GM23338 (cell line): ENCODE data around the gene USP3. TPM values are rescaled to one million over a fixed set of nuclear protein-coding genes. Genes with fewer than 3 reads are reported as not detected.

Experiments
- ATAC-seq: fragments of 200-7000 bp; cut with Tn5 transposase; 3 replicates; pipeline ENCODE4 v1.9.1; 2020
- DNase-seq: peaks from one replicate; pipeline ENCODE4 v3.0.0-alpha.2; 2015; ENCODE audit warnings: low spot score
- H2AFZ ChIP-seq: fragments of 200-600 bp; sonication (generic); 2 replicates; pipeline ENCODE4 v1.8.0; 2016; ENCODE audit warnings: antibody characterized with exemption, mild to moderate bottlenecking, moderate library complexity
- H3F3A ChIP-seq: fragments of 200-600 bp; sonication (generic); replicated peaks from 2 replicates; pipeline ENCODE4 v1.8.0; 2017; ENCODE audit warnings: antibody characterized with exemption, mixed run types, low read depth
- H3K27ac ChIP-seq: fragments of 200-600 bp; sonication (generic); 2 replicates; pipeline ENCODE4 v1.6.1; 2016; ENCODE audit warnings: low read depth
- H3K27me3 ChIP-seq: fragments of 200-600 bp; sonication (generic); 2 replicates; pipeline ENCODE4 v1.8.0; 2016; ENCODE audit warnings: mild to moderate bottlenecking, mixed run types, moderate library complexity; ENCODE audit not compliant: insufficient read depth
- H3K36me3 ChIP-seq: fragments of 200-600 bp; sonication (generic); 2 replicates; pipeline ENCODE4 v1.8.0; 2016; ENCODE audit warnings: mild to moderate bottlenecking; ENCODE audit not compliant: insufficient read depth
- H3K4me1 ChIP-seq: fragments of 200-600 bp; sonication (generic); 2 replicates; pipeline ENCODE4 v1.8.0; 2016; ENCODE audit warnings: mild to moderate bottlenecking, moderate library complexity; ENCODE audit not compliant: insufficient read depth
- H3K4me2 ChIP-seq: fragments of 200-600 bp; sonication (generic); 2 replicates; pipeline ENCODE4 v1.7.1; 2017; ENCODE audit warnings: mixed run types
- H3K4me3 ChIP-seq: fragments of 200-600 bp; sonication (generic); 2 replicates; pipeline ENCODE4 v1.6.1; 2016; ENCODE audit warnings: mixed run types
- H3K79me2 ChIP-seq: fragments of 200-600 bp; sonication (generic); replicated peaks from 2 replicates; pipeline ENCODE4 v1.8.0; 2017; ENCODE audit warnings: mild to moderate bottlenecking; ENCODE audit not compliant: insufficient read depth
- H3K9me2 ChIP-seq: fragments of 200-600 bp; sonication (generic); 2 replicates; pipeline ENCODE4 v1.8.0; 2017; ENCODE audit not compliant: insufficient read depth
- H4K20me1 ChIP-seq: fragments of 200-600 bp; sonication (generic); replicated peaks from 2 replicates; pipeline ENCODE4 v1.8.0; 2017; ENCODE audit warnings: mild to moderate bottlenecking; ENCODE audit not compliant: insufficient read depth
- H3K27ac Mint-ChIP-seq: 2 replicates; pipeline ENCODE4 v1.8.0; 2020; ENCODE audit warnings: inconsistent platforms, mild to moderate bottlenecking, moderate library complexity, mixed read lengths
- H3K27me3 Mint-ChIP-seq: 3 replicates; pipeline ENCODE4 v1.8.0; 2022; ENCODE audit warnings: low read depth, mild to moderate bottlenecking, moderate library complexity, mixed read lengths, inconsistent platforms; ENCODE audit not compliant: insufficient read depth, poor library complexity
- H3K36me3 Mint-ChIP-seq: 3 replicates; pipeline ENCODE4 v1.8.0; 2021; ENCODE audit warnings: low read depth, mild to moderate bottlenecking, inconsistent platforms, moderate library complexity, mixed read lengths
- H3K4me1 Mint-ChIP-seq: 3 replicates; pipeline ENCODE4 v1.8.0; 2020; ENCODE audit warnings: mild to moderate bottlenecking, inconsistent platforms, mixed read lengths
- H3K4me3 Mint-ChIP-seq: 3 replicates; pipeline ENCODE4 v1.8.0; 2021; ENCODE audit warnings: moderate library complexity, mild to moderate bottlenecking, inconsistent platforms, mixed read lengths
- H3K9me3 Mint-ChIP-seq: 3 replicates; pipeline ENCODE4 v1.8.0; 2020; ENCODE audit warnings: moderate library complexity, mild to moderate bottlenecking, inconsistent platforms, mixed read lengths
- CREB1 ChIP-seq: fragments of 250-450 bp; sonication (Bioruptor Pico); IDR thresholded peaks from 2 replicates; pipeline ENCODE4 v1.5.0; 2020; ENCODE audit warnings: low read depth, mild to moderate bottlenecking, moderate library complexity
- CTCF ChIP-seq, 2 experiments: fragments of 200-600 bp in 1 of 2; sonication (generic) in 1 of 2; conservative IDR thresholded peaks; 2 replicates each; pipeline versions ENCODE4 v1.5.1 to v1.6.1; 2016 to 2017; ENCODE audit warnings: antibody characterized with exemption in 2 of 2, low read depth in 2 of 2, mild to moderate bottlenecking in 2 of 2, moderate library complexity in 1 of 2
- EZH2 ChIP-seq: fragments of 200-600 bp; sonication (generic); IDR thresholded peaks from one replicate; pipeline ENCODE4 v1.8.0; 2017; ENCODE audit warnings: antibody characterized with exemption, mild to moderate bottlenecking, low read depth; ENCODE audit not compliant: unreplicated experiment
- EZH2phosphoT487 ChIP-seq: fragments of 200-600 bp; sonication (generic); IDR thresholded peaks from one replicate; pipeline ENCODE4 v1.8.1; 2018; ENCODE audit warnings: antibody characterized with exemption; ENCODE audit not compliant: unreplicated experiment
- JUNB ChIP-seq: IDR thresholded peaks from one replicate; pipeline ENCODE4 v1.6.1; 2016; ENCODE audit warnings: antibody characterized with exemption; ENCODE audit not compliant: unreplicated experiment
- NANOG ChIP-seq: IDR thresholded peaks from 2 replicates; pipeline ENCODE4 v1.6.1; 2016; ENCODE audit warnings: antibody characterized with exemption, borderline replicate concordance
- POLR2AphosphoS5 ChIP-seq: IDR thresholded peaks from 2 replicates; pipeline ENCODE4 v1.6.1; 2016; ENCODE audit warnings: antibody characterized with exemption, low read depth
- STAT1 ChIP-seq: IDR thresholded peaks from one replicate; pipeline ENCODE4 v1.6.1; 2016; ENCODE audit warnings: antibody characterized with exemption; ENCODE audit not compliant: unreplicated experiment
- ZNF114 ChIP-seq: fragments of 250-450 bp; sonication (Bioruptor Pico); IDR thresholded peaks from 2 replicates; pipeline ENCODE4 v1.5.0; 2020; ENCODE audit warnings: mild to moderate bottlenecking, moderate library complexity
- ZNF462 ChIP-seq: fragments of 250-450 bp; sonication (Bioruptor Pico); IDR thresholded peaks from 2 replicates; pipeline ENCODE4 v1.5.0; 2020; ENCODE audit warnings: mild to moderate bottlenecking, moderate library complexity
- polyA plus RNA-seq: library from polyadenylated mRNA; unstranded; fragments of >200 nt; fragmentation: Nextera tagmentation; extraction: Ambion mirVana; gene quantifications from 2 replicates; pipeline ENCODE4 v1.2.1, GENCODE V29; 2016
- total RNA-seq: library from RNA; depleted of rRNA; stranded (reverse); fragments of >200 nt; shearing (Covaris generic); gene quantifications from 2 replicates; pipeline ENCODE4 v1.2.3, GENCODE V29; 2014

The USP3 gene
- total and polyA plus RNA-seq, 2 experiments from 2014 or later = 9.7 to 9.9 TPM

- TF ChIP-seq ZNF462 = no peak
- TF ChIP-seq STAT1 = no peak
- TF ChIP-seq ZNF114 (CRISPR knock-in tag) = no peak
- TF ChIP-seq NANOG = no peak
- TF ChIP-seq EZH2phosphoT487 = no peak
- no peak for TF ChIP-seq JUNB
- TF ChIP-seq EZH2 = no peak
- no peak for TF ChIP-seq CREB1 (CRISPR knock-in tag)
Measured at GRCh38 chr15:63473749-63473998, 30.7 kb upstream of the USP3 start (continued).

- no peak overlapping the region for H3K4me3 Mint-ChIP-seq
- Histone ChIP-seq H3K27me3 (no peaks in the 10 kb centered on the region), H4K20me1 (no peaks in the 10 kb centered on the region), H3K9me2 (no peaks in the 10 kb centered on the region), H3K27ac (no peak overlapping the region), H2AFZ (peak overlapping the region; percentile 47; the same call in 1 of the 2 replicates), H3K4me3 (no peak overlapping the region), H3F3A (no peaks in the 10 kb centered on the region), H3K79me2 (no peaks in the 10 kb centered on the region), H3K4me1 (0 out of 2 replicates have a peak, but pooled peaks cover under 1% of the 10 kb centered on the region), H3K4me2 (no peak overlapping the region), H3K36me3 (no peaks in the 10 kb centered on the region)
- peaks cover 10% of the 10 kb centered on the region; the same call in 2 of the 3 replicates for H3K9me3 Mint-ChIP-seq
- DNase-seq = peak; percentile 68
- H3K27ac Mint-ChIP-seq = no peak overlapping the region
- peak; percentile 97 for ATAC-seq
- H3K36me3 Mint-ChIP-seq = peaks cover 6% of the 10 kb centered on the region; the same call in 2 of the 3 replicates
- peaks cover 13% of the 10 kb centered on the region; the same call in 2 of the 3 replicates for H3K4me1 Mint-ChIP-seq
- H3K27me3 Mint-ChIP-seq = peaks cover 6% of the 10 kb centered on the region
- TF ChIP-seq NANOG = no peak
- no peak for TF ChIP-seq ZNF114 (CRISPR knock-in tag)
- TF ChIP-seq JUNB = no peak
- no peak for TF ChIP-seq STAT1
- TF ChIP-seq CTCF (conservative IDR thresholded peaks at IDR 0.05; ENCODE audit: low read depth in 2 of 2) = no peak
- no peak for TF ChIP-seq POLR2AphosphoS5
Measured at GRCh38 chr15:63473999-63474809, 30.2 kb upstream of the USP3 start.
